ENCODE results near the gene C14orf180. TPM values are rescaled to one million over a fixed set of nuclear protein-coding genes. Genes with fewer than 3 reads are reported as not detected.

Gene C14orf180
- total and polyA plus RNA-seq, 2 of the 8 experiments (the other 6 are each of a cell fraction or from before 2014, with no cell fraction given), result not detected

- 82% methylated on average over 9 of the region's 9 CpGs; no CpG with 5 or more reads in 1 of the 2 experiments for WGBS, 2 experiments (ENCODE audit: extremely low coverage in 1 of 2, insufficient coverage in 1 of 2, insufficient read length in 1 of 2, insufficient replicate concordance in 2 of 2, low coverage in 1 of 2, low lambda C conversion rate in 2 of 2, missing lambda C conversion rate in 1 of 2)
- CTCF ChIA-PET (ENCODE audit: partially characterized antibody), result interaction anchor here (1.0 to 1.8 kb wide), 3 partner anchors 13 to 354 kb away, joined by 3 to 4 read pairs (median 4); no protein-coding TSS in a partner anchor
- Histone ChIP-seq H3K4me1 (replicated peaks in 1 of 4; ENCODE audit: control insufficient read depth in 3 of 4, insufficient read depth in 4 of 4, low read length in 3 of 4) (peaks cover 0 to 6% (median under 1%) of the 10 kb centered on the region in 4 experiments; a peak in 3 of 7 replicates), H2BK15ac (ENCODE audit: low read length) (no peak overlapping the region), H3K79me1 (ENCODE audit: low read depth, low read length) (no peaks in the 10 kb centered on the region), H4K20me1 (replicated peaks in 1 of 2; ENCODE audit: control insufficient read depth in 1 of 2, insufficient read depth in 2 of 2, low read length in 2 of 2) (peaks cover 0 to 1% of the 10 kb centered on the region in 2 experiments), H3K18ac (ENCODE audit: extremely low read depth, low read length) (no peak overlapping the region), H2BK5ac (ENCODE audit: low read depth, low read length) (no peak overlapping the region), H3K27me3 (replicated peaks in 1 of 4; ENCODE audit: control insufficient read depth in 3 of 4, extremely low read depth in 1 of 4, insufficient read depth in 3 of 4, low read length in 3 of 4) (no peaks in the 10 kb centered on the region; a peak in 2 of 7 replicates), H2BK120ac (replicated peaks; ENCODE audit: low read depth, low read length) (no peak overlapping the region), H3K23ac (ENCODE audit: insufficient read length) (no peak overlapping the region), H4K91ac (replicated peaks; ENCODE audit: insufficient read length, low read length) (no peak overlapping the region), H3K56ac (replicated peaks; ENCODE audit: insufficient read length, low read depth, low read length) (no peak overlapping the region), H4K5ac (ENCODE audit: insufficient read length, low read depth, low read length) (no peak overlapping the region), H2BK12ac (ENCODE audit: low read depth, low read length) (no peak overlapping the region), H3K4me3 (ENCODE audit: extremely low read depth in 1 of 4, insufficient read depth in 2 of 4, low read depth in 3 of 4, low read length in 4 of 4) (no peak overlapping the region), H3K14ac (ENCODE audit: insufficient read length) (no peak overlapping the region), H3K4me2 (ENCODE audit: insufficient read depth in 1 of 2, low read depth in 2 of 2, low read length in 2 of 2) (no peak overlapping the region), H2BK20ac (ENCODE audit: low read length) (no peak overlapping the region), H2AK5ac (ENCODE audit: low read depth, low read length) (no peak overlapping the region), H3K79me2 (ENCODE audit: control insufficient read depth in 1 of 2, insufficient read depth in 2 of 2, low read length in 2 of 2) (no peaks in the 10 kb centered on the region), H3K4ac (replicated peaks; ENCODE audit: insufficient read length, low read depth, low read length) (no peak overlapping the region), H3K36me3 (ENCODE audit: control insufficient read depth in 2 of 4, insufficient read depth in 4 of 4, low read length in 3 of 4) (no peaks in the 10 kb centered on the region), H3K23me2 (ENCODE audit: low read depth, low read length) (no peaks in the 10 kb centered on the region), H4K8ac (ENCODE audit: extremely low read depth, insufficient read depth, low read length) (no peak overlapping the region), H3K9me3 (ENCODE audit: insufficient read depth in 2 of 2, low read depth in 1 of 2, low read length in 1 of 2) (no peaks in the 10 kb centered on the region), H2AFZ (ENCODE audit: low read length) (no peak overlapping the region), H3K9ac (replicated peaks in 1 of 4; ENCODE audit: extremely low read depth in 1 of 4, low read depth in 3 of 4, low read length in 3 of 4) (no peak overlapping the region), H3K27ac (ENCODE audit: low read depth, low read length) (no peak overlapping the region)
- FAIRE-seq, result no peak
- POLR2A ChIA-PET (ENCODE audit: partially characterized antibody), result no interaction called here
- DNase-seq (ENCODE audit: low read depth in 1 of 2, low spot score in 2 of 2), result no peak
- TF ChIP-seq TBP (IDR thresholded peaks at IDR 0.05; ENCODE audit: low read depth, low read length) (no peak), SIX5 (IDR thresholded peaks at IDR 0.05; ENCODE audit: low read depth, low read length) (no peak), RNF2 (IDR thresholded peaks at IDR 0.05; ENCODE audit: borderline replicate concordance, low read depth, low read length, missing control alignments, poor library complexity, severe bottlenecking) (no peak), SUZ12 (IDR thresholded peaks at IDR 0.05; ENCODE audit: low read length) (no peak), EP300 (IDR thresholded peaks at IDR 0.05; ENCODE audit: borderline replicate concordance in 1 of 2, low read depth in 2 of 2, low read length in 2 of 2) (no peak), BACH1 (IDR thresholded peaks at IDR 0.05; ENCODE audit: low read length) (no peak), ASH2L (IDR thresholded peaks at IDR 0.05; ENCODE audit: low read length) (no peak), TEAD4 (IDR thresholded peaks at IDR 0.05; ENCODE audit: low read depth, low read length) (no peak), JUND (IDR thresholded peaks at IDR 0.05; ENCODE audit: low read length) (no peak), YY1 (IDR thresholded peaks at IDR 0.05; ENCODE audit: low read depth, low read length) (no peak), SAP30 (IDR thresholded peaks at IDR 0.05; ENCODE audit: insufficient read depth, insufficient replicate concordance, low read length) (no peak), MAX (IDR thresholded peaks at IDR 0.05) (no peak), POU5F1 (IDR thresholded peaks at IDR 0.05; ENCODE audit: low read depth, low read length) (no peak)
Measured at GRCh38 chr14:104567957-104568225, 11.7 kb upstream of the C14orf180 start.
